ENCODE results near the gene TUBGCP6.

DNA sequence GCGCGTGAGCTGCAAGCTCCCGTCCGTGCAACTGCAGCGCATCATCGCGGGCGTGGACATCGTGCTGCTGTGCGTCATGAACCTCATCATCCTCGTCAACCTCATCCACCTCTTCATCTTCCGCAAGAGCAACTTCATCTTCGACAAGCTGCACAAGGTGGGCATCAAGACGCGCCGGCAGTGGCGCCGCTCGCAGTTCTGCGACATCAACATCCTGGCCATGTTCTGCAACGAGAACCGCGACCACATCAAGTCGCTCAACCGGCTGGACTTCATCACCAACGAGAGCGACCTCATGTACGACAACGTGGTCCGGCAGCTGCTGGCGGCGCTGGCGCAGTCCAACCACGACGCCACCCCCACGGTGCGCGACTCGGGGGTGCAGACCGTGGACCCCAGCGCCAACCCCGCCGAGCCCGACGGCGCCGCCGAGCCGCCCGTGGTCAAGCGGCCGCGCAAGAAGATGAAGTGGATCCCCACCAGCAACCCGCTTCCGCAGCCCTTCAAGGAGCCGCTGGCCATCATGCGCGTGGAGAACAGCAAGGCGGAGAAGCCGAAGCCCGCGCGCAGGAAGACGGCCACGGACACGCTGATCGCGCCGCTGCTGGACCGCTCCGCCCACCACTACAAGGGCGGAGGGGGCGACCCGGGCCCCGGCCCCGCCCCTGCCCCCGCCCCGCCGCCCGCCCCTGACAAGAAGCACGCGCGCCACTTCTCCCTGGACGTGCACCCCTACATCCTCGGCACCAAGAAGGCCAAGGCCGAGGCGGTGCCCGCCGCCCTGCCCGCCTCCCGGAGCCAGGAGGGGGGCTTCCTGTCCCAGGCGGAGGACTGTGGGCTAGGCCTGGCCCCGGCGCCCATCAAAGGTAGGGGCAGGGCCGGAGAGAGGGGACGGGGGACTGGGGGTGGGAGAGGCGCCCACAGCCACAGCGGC, 67.0 kb downstream of the TUBGCP6 start:
- TF ChIP-seq, protein P1, sequence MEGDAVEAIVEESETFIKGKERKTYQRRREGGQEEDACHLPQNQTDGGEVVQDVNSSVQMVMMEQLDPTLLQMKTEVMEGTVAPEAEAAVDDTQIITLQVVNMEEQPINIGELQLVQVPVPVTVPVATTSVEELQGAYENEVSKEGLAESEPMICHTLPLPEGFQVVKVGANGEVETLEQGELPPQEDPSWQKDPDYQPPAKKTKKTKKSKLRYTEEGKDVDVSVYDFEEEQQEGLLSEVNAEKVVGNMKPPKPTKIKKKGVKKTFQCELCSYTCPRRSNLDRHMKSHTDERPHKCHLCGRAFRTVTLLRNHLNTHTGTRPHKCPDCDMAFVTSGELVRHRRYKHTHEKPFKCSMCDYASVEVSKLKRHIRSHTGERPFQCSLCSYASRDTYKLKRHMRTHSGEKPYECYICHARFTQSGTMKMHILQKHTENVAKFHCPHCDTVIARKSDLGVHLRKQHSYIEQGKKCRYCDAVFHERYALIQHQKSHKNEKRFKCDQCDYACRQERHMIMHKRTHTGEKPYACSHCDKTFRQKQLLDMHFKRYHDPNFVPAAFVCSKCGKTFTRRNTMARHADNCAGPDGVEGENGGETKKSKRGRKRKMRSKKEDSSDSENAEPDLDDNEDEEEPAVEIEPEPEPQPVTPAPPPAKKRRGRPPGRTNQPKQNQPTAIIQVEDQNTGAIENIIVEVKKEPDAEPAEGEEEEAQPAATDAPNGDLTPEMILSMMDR (IDR thresholded peaks at IDR 0.05 in 2 of 3, conservative IDR thresholded peaks at IDR 0.05 in 1 of 3; ENCODE audit: borderline replicate concordance in 1 of 3, insufficient read depth in 1 of 3, low read depth in 2 of 3, low read length in 2 of 3): no peak
- TF ChIP-seq ELF1 (IDR thresholded peaks at IDR 0.05; ENCODE audit: borderline replicate concordance, low read depth) (no peak), POLR2AphosphoS5 (IDR thresholded peaks at IDR 0.05; ENCODE audit: low read depth, low read length) (no peak), ZBTB33 (IDR thresholded peaks at IDR 0.05; ENCODE audit: extremely low read depth, insufficient replicate concordance, low read length) (no peak), CEBPB (IDR thresholded peaks at IDR 0.05; ENCODE audit: low read depth) (no peak), EZH2 (IDR thresholded peaks at IDR 0.05) (no peak), EZH2phosphoT487 (IDR thresholded peaks at IDR 0.05; ENCODE audit: borderline replicate concordance) (no peak), POLR2A (IDR thresholded peaks at IDR 0.05; ENCODE audit: borderline replicate concordance, extremely low read depth, insufficient read depth, insufficient read length) (no peak), TCF7L2 (IDR thresholded peaks at IDR 0.05; ENCODE audit: borderline replicate concordance, extremely low read depth, insufficient read depth, insufficient read length) (no peak), REST (IDR thresholded peaks at IDR 0.05; ENCODE audit: low read depth) (no peak)
- TF ChIP-seq, protein P2, sequence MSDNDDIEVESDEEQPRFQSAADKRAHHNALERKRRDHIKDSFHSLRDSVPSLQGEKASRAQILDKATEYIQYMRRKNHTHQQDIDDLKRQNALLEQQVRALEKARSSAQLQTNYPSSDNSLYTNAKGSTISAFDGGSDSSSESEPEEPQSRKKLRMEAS (IDR thresholded peaks at IDR 0.05): no peak

Measured in HCT116 (cell line).